Measurements from ENCODE around the gene TNN.

TNN gene

DNA sequence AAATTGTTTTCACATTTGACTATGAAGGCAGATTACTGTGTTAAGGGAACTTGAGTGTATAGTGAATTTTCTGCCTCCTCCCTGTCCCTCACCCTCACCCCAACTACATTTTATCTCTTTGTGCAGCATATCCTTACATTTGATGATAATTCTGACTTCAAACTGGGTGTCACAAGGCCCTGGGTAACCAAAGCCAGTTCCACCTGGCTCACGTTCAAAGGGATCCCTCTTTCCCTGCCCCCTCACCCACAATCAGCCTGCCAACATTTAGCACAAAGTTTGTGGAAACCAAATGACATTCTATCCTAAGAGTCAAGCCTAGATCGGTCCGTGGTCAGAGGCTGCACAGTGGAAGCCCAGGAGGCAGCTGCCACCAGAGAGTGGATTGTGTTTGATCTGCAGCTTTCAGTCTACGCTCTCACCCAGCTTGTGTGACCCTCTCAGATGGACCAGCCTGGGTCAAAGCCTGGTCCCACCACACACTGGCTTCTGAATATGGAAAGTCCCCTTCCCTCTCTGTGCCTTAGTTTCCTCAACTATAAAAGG, 114.6 kb downstream of the TNN start:
- Histone ChIP-seq H3K27ac (ENCODE audit: low read length, poor library complexity, severe bottlenecking) (no peak overlapping the region), H2AFZ (ENCODE audit: low read depth, low read length) (no peak overlapping the region), H3K27me3 (ENCODE audit: control insufficient read depth in 1 of 2, insufficient read depth in 1 of 2, low read length in 2 of 2) (peaks cover 5 to 15% of the 10 kb centered on the region in 2 experiments), H3K4me3 (ENCODE audit: insufficient read depth in 1 of 2, low read depth in 1 of 2, low read length in 2 of 2) (no peak overlapping the region), H2BK12ac (ENCODE audit: low read length in 2 of 2) (no peak overlapping the region), H3K79me1 (replicated peaks; ENCODE audit: low read length, poor library complexity, severe bottlenecking) (no peaks in the 10 kb centered on the region), H3K4me1 (ENCODE audit: control insufficient read depth, insufficient read depth, low read depth, low read length) (no peaks in the 10 kb centered on the region), H2BK120ac (ENCODE audit: low read depth, low read length) (no peak overlapping the region), H2BK5ac (ENCODE audit: low read depth, low read length, poor library complexity, severe bottlenecking) (no peak overlapping the region), H4K91ac (ENCODE audit: low read length) (no peak overlapping the region), H4K8ac (ENCODE audit: low read length) (no peak overlapping the region), H3K4me2 (ENCODE audit: low read length, poor library complexity, severe bottlenecking) (no peak overlapping the region), H3K9ac (ENCODE audit: low read length) (no peak overlapping the region), H3K4ac (ENCODE audit: low read depth in 1 of 2, low read length in 2 of 2) (no peak overlapping the region), H3K14ac (ENCODE audit: low read length in 2 of 2) (no peak overlapping the region), H2BK15ac (ENCODE audit: low read depth, poor library complexity, severe bottlenecking) (no peak overlapping the region), H3K18ac (ENCODE audit: low read depth in 1 of 2, low read length in 2 of 2) (no peak overlapping the region), H2AK5ac (ENCODE audit: low read length, severe bottlenecking) (no peak overlapping the region), H3K9me3 (ENCODE audit: control insufficient read depth, low read length) (no peaks in the 10 kb centered on the region), H3K36me3 (ENCODE audit: control insufficient read depth in 1 of 2, insufficient read depth in 2 of 2, low read depth in 1 of 2, low read length in 2 of 2) (no peaks in the 10 kb centered on the region), H3K23ac (ENCODE audit: low read length in 2 of 2) (no peak overlapping the region)
- no peak for DNase-seq
- 88% methylated on average over 4 of the region's 4 CpGs for whole genome bisulfite sequencing

DNA sequence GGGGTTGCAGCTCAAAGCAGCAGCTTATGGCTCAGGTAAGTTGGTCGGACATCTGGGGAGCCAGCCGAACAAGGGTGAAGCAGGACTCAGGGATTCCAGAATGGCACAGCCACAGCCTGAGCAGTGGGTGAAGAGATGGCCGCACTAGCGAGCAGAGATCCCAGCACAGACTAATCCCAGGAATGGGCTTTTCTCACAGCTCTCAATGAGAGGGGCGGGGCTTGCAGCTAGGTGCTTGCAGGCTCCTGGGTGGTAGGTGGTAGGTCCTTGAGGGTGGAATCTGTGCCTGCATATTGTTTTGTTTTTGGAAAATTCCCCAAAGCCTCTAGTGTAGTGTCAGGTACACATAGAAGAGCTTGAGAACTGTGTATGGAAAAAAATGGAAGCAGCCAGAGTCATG, 116.0 kb downstream of the TNN start:
- Histone ChIP-seq H3K36me3 (ENCODE audit: control insufficient read depth in 1 of 2, insufficient read depth in 2 of 2, low read depth in 1 of 2, low read length in 2 of 2) (no peaks in the 10 kb centered on the region), H3K27ac (ENCODE audit: low read length, poor library complexity, severe bottlenecking) (no peak overlapping the region), H3K4ac (ENCODE audit: low read depth in 1 of 2, low read length in 2 of 2) (no peak overlapping the region), H3K79me1 (replicated peaks; ENCODE audit: low read length, poor library complexity, severe bottlenecking) (no peaks in the 10 kb centered on the region), H2BK12ac (ENCODE audit: low read length in 2 of 2) (no peak overlapping the region), H2BK15ac (ENCODE audit: low read depth, poor library complexity, severe bottlenecking) (no peak overlapping the region), H2AK5ac (ENCODE audit: low read length, severe bottlenecking) (no peak overlapping the region), H4K91ac (ENCODE audit: low read length) (no peak overlapping the region), H4K8ac (ENCODE audit: low read length) (no peak overlapping the region), H3K9me3 (ENCODE audit: control insufficient read depth, low read length) (no peaks in the 10 kb centered on the region), H3K4me1 (ENCODE audit: control insufficient read depth, insufficient read depth, low read depth, low read length) (no peaks in the 10 kb centered on the region), H3K4me3 (ENCODE audit: insufficient read depth in 1 of 2, low read depth in 1 of 2, low read length in 2 of 2) (no peak overlapping the region), H3K18ac (ENCODE audit: low read depth in 1 of 2, low read length in 2 of 2) (no peak overlapping the region), H3K27me3 (ENCODE audit: control insufficient read depth in 1 of 2, insufficient read depth in 1 of 2, low read length in 2 of 2) (peaks cover 9 to 20% of the 10 kb centered on the region in 2 experiments), H2BK120ac (ENCODE audit: low read depth, low read length) (no peak overlapping the region), H2BK5ac (ENCODE audit: low read depth, low read length, poor library complexity, severe bottlenecking) (no peak overlapping the region), H3K23ac (ENCODE audit: low read length in 2 of 2) (no peak overlapping the region), H3K9ac (ENCODE audit: low read length) (no peak overlapping the region), H3K4me2 (ENCODE audit: low read length, poor library complexity, severe bottlenecking) (no peak overlapping the region), H2AFZ (ENCODE audit: low read depth, low read length) (no peak overlapping the region), H3K14ac (ENCODE audit: low read length in 2 of 2) (no peak overlapping the region)
- 93% methylated on average over 5 of the region's 5 CpGs for WGBS
- no peak for DNase-seq

DNA sequence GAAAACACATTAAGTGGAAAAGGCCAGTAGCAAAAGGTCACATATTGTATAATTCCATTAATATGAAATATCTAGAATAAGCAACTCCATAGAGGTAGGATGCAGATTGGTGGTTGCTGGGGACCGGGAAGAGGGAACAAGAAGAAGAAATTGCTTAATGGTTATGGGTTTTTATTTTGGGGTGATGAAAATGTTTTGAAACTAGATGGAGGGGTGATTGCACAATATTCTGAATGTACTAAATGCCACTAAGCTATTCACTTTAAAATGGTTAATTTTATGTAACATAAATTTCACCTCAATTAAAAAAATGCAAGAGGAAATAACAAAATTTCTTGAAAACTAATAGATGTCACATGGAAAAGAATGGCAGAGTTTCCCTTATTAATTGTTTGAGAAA, 118.3 kb downstream of the TNN start:
- H2AFZ ChIP-seq (ENCODE audit: low read depth, low read length) = no peak overlapping the region
- H3K27me3 ChIP-seq (ENCODE audit: control insufficient read depth in 1 of 2, insufficient read depth in 1 of 2, low read length in 2 of 2) = peaks cover 27 to 39% of the 10 kb centered on the region in 2 experiments
- no peaks in the 10 kb centered on the region for H3K36me3 ChIP-seq (ENCODE audit: control insufficient read depth in 1 of 2, insufficient read depth in 2 of 2, low read depth in 1 of 2, low read length in 2 of 2)
- H3K4me2 ChIP-seq (ENCODE audit: low read length, poor library complexity, severe bottlenecking) = no peak overlapping the region
- no peak overlapping the region for H3K14ac ChIP-seq (ENCODE audit: low read length in 2 of 2)
- H2BK120ac ChIP-seq (ENCODE audit: low read depth, low read length) = no peak overlapping the region
- no peak overlapping the region for H4K91ac ChIP-seq (ENCODE audit: low read length)
- H3K9me3 ChIP-seq (ENCODE audit: control insufficient read depth, low read length) = no peaks in the 10 kb centered on the region
- DNase-seq = no peak
- no peak overlapping the region for H3K4ac ChIP-seq (ENCODE audit: low read depth in 1 of 2, low read length in 2 of 2)
- no peak overlapping the region for H2BK5ac ChIP-seq (ENCODE audit: low read depth, low read length, poor library complexity, severe bottlenecking)
- H2BK15ac ChIP-seq (ENCODE audit: low read depth, poor library complexity, severe bottlenecking) = no peak overlapping the region
- no peak overlapping the region for H4K8ac ChIP-seq (ENCODE audit: low read length)
- no peak overlapping the region for H3K4me3 ChIP-seq (ENCODE audit: insufficient read depth in 1 of 2, low read depth in 1 of 2, low read length in 2 of 2)
- WGBS = 82% methylated on average over 1 of the region's 1 CpG
- no peaks in the 10 kb centered on the region for H3K79me1 ChIP-seq (replicated peaks; ENCODE audit: low read length, poor library complexity, severe bottlenecking)
- no peak overlapping the region for H3K23ac ChIP-seq (ENCODE audit: low read length in 2 of 2)
- no peak overlapping the region for H3K18ac ChIP-seq (ENCODE audit: low read depth in 1 of 2, low read length in 2 of 2)
- no peak overlapping the region for H2AK5ac ChIP-seq (ENCODE audit: low read length, severe bottlenecking)
- no peak overlapping the region for H2BK12ac ChIP-seq (ENCODE audit: low read length in 2 of 2)
- no peak overlapping the region for H3K27ac ChIP-seq (ENCODE audit: low read length, poor library complexity, severe bottlenecking)
- H3K4me1 ChIP-seq (ENCODE audit: control insufficient read depth, insufficient read depth, low read depth, low read length) = no peaks in the 10 kb centered on the region
- no peak overlapping the region for H3K9ac ChIP-seq (ENCODE audit: low read length)

DNA sequence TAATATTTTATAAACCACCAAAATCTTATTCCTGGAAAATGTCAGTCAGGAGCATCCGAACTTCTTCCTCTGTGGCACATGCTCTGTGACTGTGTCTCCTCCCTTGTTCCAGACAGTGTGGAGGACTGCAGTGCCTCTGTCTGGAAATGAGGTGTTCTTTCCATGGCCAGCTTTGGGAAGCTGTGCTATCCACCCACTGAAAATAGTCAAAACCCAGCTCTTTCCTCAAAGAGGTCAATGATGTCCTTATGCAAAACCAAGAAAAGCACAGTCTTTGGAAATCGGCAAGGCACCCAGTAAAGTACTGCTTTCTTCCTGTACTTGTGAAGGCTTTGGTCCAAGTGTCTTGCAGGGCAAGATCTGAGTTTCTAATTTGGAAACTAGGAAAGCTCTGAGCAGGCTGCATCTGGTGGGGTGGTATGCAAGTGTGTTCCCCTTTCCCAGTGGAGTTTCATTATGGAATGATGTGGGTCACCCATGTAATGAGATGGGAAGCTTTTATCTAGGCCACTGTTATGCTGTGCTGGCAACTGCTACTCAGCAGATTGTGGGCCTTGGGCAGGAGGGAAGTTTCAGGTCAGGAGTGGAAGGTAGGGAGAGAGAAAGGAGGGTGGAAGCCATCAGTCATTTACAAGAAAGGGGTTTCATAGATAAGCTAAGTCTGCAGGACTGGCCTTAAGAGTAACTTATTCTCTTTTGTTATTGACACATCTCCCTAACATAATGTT, 119.0 kb downstream of the TNN start:
- Histone ChIP-seq H3K18ac (ENCODE audit: low read depth in 1 of 2, low read length in 2 of 2) (no peak overlapping the region), H2BK120ac (ENCODE audit: low read depth, low read length) (no peak overlapping the region), H3K27ac (ENCODE audit: low read length, poor library complexity, severe bottlenecking) (no peak overlapping the region), H2BK12ac (ENCODE audit: low read length in 2 of 2) (no peak overlapping the region), H2BK15ac (ENCODE audit: low read depth, poor library complexity, severe bottlenecking) (no peak overlapping the region), H3K9me3 (ENCODE audit: control insufficient read depth, low read length) (no peaks in the 10 kb centered on the region), H2AFZ (ENCODE audit: low read depth, low read length) (no peak overlapping the region), H3K23ac (ENCODE audit: low read length in 2 of 2) (no peak overlapping the region), H3K79me1 (replicated peaks; ENCODE audit: low read length, poor library complexity, severe bottlenecking) (no peaks in the 10 kb centered on the region), H2AK5ac (ENCODE audit: low read length, severe bottlenecking) (no peak overlapping the region), H3K36me3 (ENCODE audit: control insufficient read depth in 1 of 2, insufficient read depth in 2 of 2, low read depth in 1 of 2, low read length in 2 of 2) (no peaks in the 10 kb centered on the region), H3K4me2 (ENCODE audit: low read length, poor library complexity, severe bottlenecking) (no peak overlapping the region), H3K4me1 (ENCODE audit: control insufficient read depth, insufficient read depth, low read depth, low read length) (peaks cover under 1% of the 10 kb centered on the region), H4K91ac (ENCODE audit: low read length) (no peak overlapping the region), H3K4ac (ENCODE audit: low read depth in 1 of 2, low read length in 2 of 2) (no peak overlapping the region), H3K4me3 (ENCODE audit: insufficient read depth in 1 of 2, low read depth in 1 of 2, low read length in 2 of 2) (no peak overlapping the region), H3K14ac (ENCODE audit: low read length in 2 of 2) (no peak overlapping the region), H2BK5ac (ENCODE audit: low read depth, low read length, poor library complexity, severe bottlenecking) (no peak overlapping the region), H3K9ac (ENCODE audit: low read length) (no peak overlapping the region), H3K27me3 (ENCODE audit: control insufficient read depth in 1 of 2, insufficient read depth in 1 of 2, low read length in 2 of 2) (peaks cover 32 to 46% of the 10 kb centered on the region in 2 experiments), H4K8ac (ENCODE audit: low read length) (no peak overlapping the region)
- no peak for DNase-seq
- 89% methylated on average over 2 of the region's 2 CpGs for WGBS
